HT1080 (cell line): ENCODE measurements around the gene TBC1D14. TPM values are rescaled to one million over a fixed set of nuclear protein-coding genes. Genes with fewer than 3 reads are reported as not detected.
"Not testable (repeated sequence)": the region's sequence is repeated elsewhere in the genome, so short reads cannot be mapped to it uniquely, and the experiment has no call there.

Experiments
- DNase-seq: peaks from one replicate; pipeline ENCODE4 v3.0.0-alpha.2; 2015; ENCODE audit warnings: low read depth
- total RNA-seq: library from RNA; depleted of rRNA; stranded (reverse); fragments of >200 nt; shearing (Covaris generic); gene quantifications from 2 replicates; pipeline ENCODE4 v1.2.3, GENCODE V29; 2014

TBC1D14 gene
- total RNA-seq, 1 experiment from 2014 or later: 50.6 TPM

GRCh38 chr4:6909970-6910339 is 329 bp downstream of the TBC1D14 start:
- no peak for DNase-seq

- no peak for DNase-seq
Observed at GRCh38 chr4:6910340-6910959, 824 bp downstream of the TBC1D14 start.

GRCh38 chr4:6910960-6911874 is 1.6 kb downstream of the TBC1D14 start:
- DNase-seq: no peak

- DNase-seq: not testable (repeated sequence)
Observed at GRCh38 chr4:6911917-6912316, 2.3 kb downstream of the TBC1D14 start.

GRCh38 chr4:6912441-6912840 is 2.8 kb downstream of the TBC1D14 start:
- no peak for DNase-seq

- DNase-seq: no peak
Observed at GRCh38 chr4:6913350-6913905, 3.8 kb downstream of the TBC1D14 start.

GRCh38 chr4:6914448-6914847 is 4.8 kb downstream of the TBC1D14 start:
- DNase-seq: no peak

- no peak for DNase-seq
Observed at GRCh38 chr4:6915041-6916005, 5.7 kb downstream of the TBC1D14 start.

- DNase-seq: no peak
Observed at GRCh38 chr4:6916069-6916586, 6.5 kb downstream of the TBC1D14 start.

GRCh38 chr4:6916587-6917460 is 7.2 kb downstream of the TBC1D14 start:
- DNase-seq: no peak

GRCh38 chr4:6917461-6918271 is 8.0 kb downstream of the TBC1D14 start:
- DNase-seq: no peak

GRCh38 chr4:6918338-6918737 is 8.7 kb downstream of the TBC1D14 start:
- no peak for DNase-seq

GRCh38 chr4:6920171-6920570 is 10.5 kb downstream of the TBC1D14 start:
- DNase-seq: no peak

GRCh38 chr4:6923507-6923906 is 13.9 kb downstream of the TBC1D14 start:
- DNase-seq: no peak

GRCh38 chr4:6924361-6924779 is 14.7 kb downstream of the TBC1D14 start:
- no peak for DNase-seq

- no peak for DNase-seq
Observed at GRCh38 chr4:6925357-6925836, 15.8 kb downstream of the TBC1D14 start.

- DNase-seq: no peak
Observed at GRCh38 chr4:6926081-6926480, 16.5 kb downstream of the TBC1D14 start.

- DNase-seq: no peak
Observed at GRCh38 chr4:6926681-6927478, 17.3 kb downstream of the TBC1D14 start.
